Measurements from ENCODE around the gene THOC6. TPM values are rescaled to one million over a fixed set of nuclear protein-coding genes. Genes with fewer than 3 reads are reported as not detected.

THOC6 gene
- polyA plus RNA-seq, 3 donors = 42.4 to 59.2 (median 57.7) TPM

DNA sequence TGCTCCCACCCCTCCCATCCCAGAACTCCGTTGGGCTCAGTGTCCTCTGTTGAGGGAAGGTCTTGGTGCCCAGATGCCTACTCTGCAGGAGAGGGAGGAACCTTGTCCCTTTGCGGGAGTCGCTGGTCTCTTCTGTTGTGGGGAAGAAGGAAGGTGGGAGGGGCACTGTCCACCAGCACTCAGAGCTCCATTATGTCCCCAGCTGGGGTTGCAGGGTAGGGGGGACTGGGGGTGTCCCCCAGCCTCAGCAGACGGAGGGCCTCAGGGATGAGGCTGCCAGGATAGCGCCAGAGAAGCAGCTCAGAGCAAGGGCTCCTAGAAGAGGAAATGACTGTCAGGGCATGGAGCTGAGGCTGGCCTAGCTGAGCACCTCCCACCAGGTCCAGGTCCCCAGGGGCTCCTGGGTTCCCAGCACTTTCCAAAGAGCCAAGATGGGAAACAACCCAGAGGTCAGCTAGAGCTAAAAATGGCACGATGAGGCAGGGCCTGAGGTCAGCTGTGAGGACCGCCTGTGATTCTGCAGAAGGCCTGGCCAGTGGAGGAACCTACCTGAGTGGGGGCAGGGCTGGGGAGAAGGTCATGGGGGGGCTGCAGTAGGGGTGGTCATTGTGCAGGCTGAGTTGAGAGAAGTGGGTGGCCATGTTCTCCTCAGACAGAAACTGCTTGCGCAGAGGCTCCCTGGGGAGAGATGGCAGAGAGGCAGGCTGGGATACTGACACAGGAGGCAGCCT lies 986 bp upstream of the THOC6 start:
- H2AFZ ChIP-seq (ENCODE audit: insufficient read depth, low read depth, low read length, poor library complexity, severe bottlenecking) = peak overlapping the region; percentile 42
- intact Hi-C loops (cut with micrococcal nuclease) = loop anchor here (2.0 to 10.0 kb wide), 5 partner anchors 16 to 1249 kb away; partner anchors contain the start of genes ELOB (in 1 of the 2), PAQR4 (in 1 of the 2) and TFAP4 (in 1 of the 2)
- peaks cover 18 to 21% (median 19%) of the 10 kb centered on the region in 3 donors for H3K27me3 Mint-ChIP-seq (ENCODE audit: low read depth in 3 of 3)
- peak overlapping the region in 2 of 3 experiments; percentile 58 to 91 for H3K4me3 ChIP-seq (replicated peaks in 1 of 3; ENCODE audit: low read depth in 2 of 3, low read length in 3 of 3)
- peak overlapping the region; percentile 88 to 96 for H3K4me3 Mint-ChIP-seq
- 38% methylated on average over 6 of the region's 8 CpGs for WGBS (ENCODE audit: insufficient coverage)
- TF ChIP-seq, protein P1, sequence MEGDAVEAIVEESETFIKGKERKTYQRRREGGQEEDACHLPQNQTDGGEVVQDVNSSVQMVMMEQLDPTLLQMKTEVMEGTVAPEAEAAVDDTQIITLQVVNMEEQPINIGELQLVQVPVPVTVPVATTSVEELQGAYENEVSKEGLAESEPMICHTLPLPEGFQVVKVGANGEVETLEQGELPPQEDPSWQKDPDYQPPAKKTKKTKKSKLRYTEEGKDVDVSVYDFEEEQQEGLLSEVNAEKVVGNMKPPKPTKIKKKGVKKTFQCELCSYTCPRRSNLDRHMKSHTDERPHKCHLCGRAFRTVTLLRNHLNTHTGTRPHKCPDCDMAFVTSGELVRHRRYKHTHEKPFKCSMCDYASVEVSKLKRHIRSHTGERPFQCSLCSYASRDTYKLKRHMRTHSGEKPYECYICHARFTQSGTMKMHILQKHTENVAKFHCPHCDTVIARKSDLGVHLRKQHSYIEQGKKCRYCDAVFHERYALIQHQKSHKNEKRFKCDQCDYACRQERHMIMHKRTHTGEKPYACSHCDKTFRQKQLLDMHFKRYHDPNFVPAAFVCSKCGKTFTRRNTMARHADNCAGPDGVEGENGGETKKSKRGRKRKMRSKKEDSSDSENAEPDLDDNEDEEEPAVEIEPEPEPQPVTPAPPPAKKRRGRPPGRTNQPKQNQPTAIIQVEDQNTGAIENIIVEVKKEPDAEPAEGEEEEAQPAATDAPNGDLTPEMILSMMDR (IDR thresholded peaks at IDR 0.05) = no peak
- peak overlapping the region; percentile 44 for H3K9ac ChIP-seq (ENCODE audit: insufficient read depth, low read length, poor library complexity, severe bottlenecking)
- H3K9me3 Mint-ChIP-seq = peaks cover 0 to 8% (median 0%) of the 10 kb centered on the region in 7 donors
- H3K27ac Mint-ChIP-seq = peak overlapping the region; percentile 87 to 99 (median 95)
- peaks cover 0 to 14% of the 10 kb centered on the region in 2 donors for H3K27me3 ChIP-seq (ENCODE audit: control insufficient read depth in 2 of 2, insufficient read depth in 2 of 2, low read length in 2 of 2)
- peaks cover 18 to 24% of the 10 kb centered on the region in 2 donors for H3K36me3 Mint-ChIP-seq
- DNase-seq = peak in 2 of 3 donors; percentile 49 to 50
- H3K9me3 ChIP-seq (replicated peaks in 1 of 2; ENCODE audit: control insufficient read depth in 1 of 2, insufficient read depth in 1 of 2, low read length in 2 of 2) = no peaks in the 10 kb centered on the region
- peaks cover 58% of the 10 kb centered on the region for H3K4me1 Mint-ChIP-seq
- H3K36me3 ChIP-seq (replicated peaks in 1 of 2; ENCODE audit: control insufficient read depth in 1 of 2, insufficient read depth in 2 of 2, low read length in 2 of 2) = peaks cover 19 to 21% of the 10 kb centered on the region in 2 donors
- peak overlapping the region; percentile 99 for H3K4me2 ChIP-seq (replicated peaks; ENCODE audit: extremely low read depth, low read length, poor library complexity, severe bottlenecking)
- H3K4me1 ChIP-seq (ENCODE audit: control insufficient read depth in 1 of 2, insufficient read depth in 2 of 2, low read length in 2 of 2) = peaks cover 61 to 65% of the 10 kb centered on the region in 2 donors
- no peaks in the 10 kb centered on the region for H3K79me2 ChIP-seq (ENCODE audit: insufficient read depth, low read length)
- peaks cover 66% of the 10 kb centered on the region for H4K20me1 ChIP-seq (ENCODE audit: insufficient read depth, low read length)
- H3K27ac ChIP-seq (ENCODE audit: low read depth in 1 of 2, low read length in 2 of 2) = peak overlapping the region; percentile 18 to 96

DNA sequence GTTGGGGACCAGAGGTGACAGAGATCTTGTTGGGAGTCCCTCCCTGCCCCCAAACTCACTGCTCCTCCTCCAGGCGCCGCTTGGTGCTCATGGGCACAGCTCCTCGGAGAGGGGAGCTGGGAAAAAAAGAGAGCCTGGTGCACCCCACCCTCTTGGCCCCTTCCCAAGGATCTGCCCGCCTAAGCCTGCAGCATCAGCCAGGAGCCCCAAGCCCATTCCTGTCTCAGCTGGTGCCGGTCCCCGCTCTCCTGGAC lies 493 bp upstream of the THOC6 start:
- Histone ChIP-seq H3K27me3 (ENCODE audit: control insufficient read depth in 2 of 2, insufficient read depth in 2 of 2, low read length in 2 of 2) (peaks cover 0 to 9% of the 10 kb centered on the region in 2 donors), H3K9me3 (replicated peaks in 1 of 2; ENCODE audit: control insufficient read depth in 1 of 2, insufficient read depth in 1 of 2, low read length in 2 of 2) (no peaks in the 10 kb centered on the region), H3K4me1 (ENCODE audit: control insufficient read depth in 1 of 2, insufficient read depth in 2 of 2, low read length in 2 of 2) (peaks cover 57 to 65% of the 10 kb centered on the region in 2 donors), H2AFZ (ENCODE audit: insufficient read depth, low read depth, low read length, poor library complexity, severe bottlenecking) (peak overlapping the region; percentile 81), H3K4me3 (replicated peaks in 1 of 3; ENCODE audit: low read depth in 2 of 3, low read length in 3 of 3) (peak overlapping the region; percentile 44 to 91 (median 58)), H3K36me3 (replicated peaks in 1 of 2; ENCODE audit: control insufficient read depth in 1 of 2, insufficient read depth in 2 of 2, low read length in 2 of 2) (peaks cover 19 to 21% of the 10 kb centered on the region in 2 donors), H3K4me2 (replicated peaks; ENCODE audit: extremely low read depth, low read length, poor library complexity, severe bottlenecking) (peak overlapping the region; percentile 99), H3K9ac (ENCODE audit: insufficient read depth, low read length, poor library complexity, severe bottlenecking) (peak overlapping the region; percentile 86), H4K20me1 (ENCODE audit: insufficient read depth, low read length) (peaks cover 69% of the 10 kb centered on the region), H3K79me2 (ENCODE audit: insufficient read depth, low read length) (no peaks in the 10 kb centered on the region), H3K27ac (ENCODE audit: low read depth in 1 of 2, low read length in 2 of 2) (peak overlapping the region; percentile 34 to 96)
- H3K27me3 Mint-ChIP-seq (ENCODE audit: low read depth in 3 of 3) = peaks cover 15 to 20% (median 16%) of the 10 kb centered on the region in 3 donors
- peaks cover 18 to 24% of the 10 kb centered on the region in 2 donors for H3K36me3 Mint-ChIP-seq
- TF ChIP-seq, protein P1 (IDR thresholded peaks at IDR 0.05) = no peak
- DNase-seq = no peak
- intact Hi-C loops (cut with micrococcal nuclease) = loop anchor here (2.0 to 10.0 kb wide), 5 partner anchors 17 to 1249 kb away; partner anchors contain the start of genes ELOB (in 1 of the 2), PAQR4 (in 1 of the 2) and TFAP4 (in 1 of the 2)
- 29% methylated on average over 3 of the region's 6 CpGs for WGBS (ENCODE audit: insufficient coverage)
- H3K4me3 Mint-ChIP-seq = peak overlapping the region; percentile 88 to 96
- H3K9me3 Mint-ChIP-seq = peaks cover 0 to 8% (median 0%) of the 10 kb centered on the region in 7 donors
- H3K4me1 Mint-ChIP-seq = peaks cover 56% of the 10 kb centered on the region
- H3K27ac Mint-ChIP-seq = peak overlapping the region; percentile 87 to 99 (median 94)
